HFF-Myc (cell line): ENCODE measurements around the gene ZNF467.

Experiments used
- DNase-seq: peaks from one replicate; pipeline ENCODE4 v3.0.0-alpha.2; 2011; ENCODE audit warnings: low read depth; ENCODE audit errors: extremely low read depth
- H3K4me3 ChIP-seq: replicated peaks from 2 replicates; pipeline ENCODE4 v1.5.1; 2011; ENCODE audit warnings: low read depth, mild to moderate bottlenecking, control low read depth, low read length
- TF ChIP-seq, protein P1 (sequence below): IDR thresholded peaks from 2 replicates; pipeline ENCODE4 v1.5.1; 2012; ENCODE audit warnings: mild to moderate bottlenecking, low read depth, low read length, control low read depth; ENCODE audit errors: missing control alignments

Gene ZNF467

DNA sequence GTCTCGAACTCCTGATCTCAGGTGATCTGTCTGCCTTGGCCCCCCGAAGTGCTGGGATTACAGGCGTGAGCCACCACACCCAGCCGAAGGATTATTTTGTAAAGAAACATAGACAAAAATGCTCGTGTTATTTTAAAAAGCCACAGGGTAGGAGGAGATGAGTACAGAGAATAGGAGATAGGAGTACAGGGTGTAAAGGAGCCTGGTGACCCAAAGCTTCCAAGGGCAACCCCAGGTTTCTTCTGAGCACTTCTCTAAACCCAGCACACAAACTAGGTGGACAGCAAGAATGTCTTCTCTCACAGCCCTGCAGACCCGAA, 54.7 kb downstream of the ZNF467 start:
- H3K4me3 ChIP-seq = no peak overlapping the region
- TF ChIP-seq, protein P1, sequence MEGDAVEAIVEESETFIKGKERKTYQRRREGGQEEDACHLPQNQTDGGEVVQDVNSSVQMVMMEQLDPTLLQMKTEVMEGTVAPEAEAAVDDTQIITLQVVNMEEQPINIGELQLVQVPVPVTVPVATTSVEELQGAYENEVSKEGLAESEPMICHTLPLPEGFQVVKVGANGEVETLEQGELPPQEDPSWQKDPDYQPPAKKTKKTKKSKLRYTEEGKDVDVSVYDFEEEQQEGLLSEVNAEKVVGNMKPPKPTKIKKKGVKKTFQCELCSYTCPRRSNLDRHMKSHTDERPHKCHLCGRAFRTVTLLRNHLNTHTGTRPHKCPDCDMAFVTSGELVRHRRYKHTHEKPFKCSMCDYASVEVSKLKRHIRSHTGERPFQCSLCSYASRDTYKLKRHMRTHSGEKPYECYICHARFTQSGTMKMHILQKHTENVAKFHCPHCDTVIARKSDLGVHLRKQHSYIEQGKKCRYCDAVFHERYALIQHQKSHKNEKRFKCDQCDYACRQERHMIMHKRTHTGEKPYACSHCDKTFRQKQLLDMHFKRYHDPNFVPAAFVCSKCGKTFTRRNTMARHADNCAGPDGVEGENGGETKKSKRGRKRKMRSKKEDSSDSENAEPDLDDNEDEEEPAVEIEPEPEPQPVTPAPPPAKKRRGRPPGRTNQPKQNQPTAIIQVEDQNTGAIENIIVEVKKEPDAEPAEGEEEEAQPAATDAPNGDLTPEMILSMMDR = no peak
- DNase-seq = no peak

DNA sequence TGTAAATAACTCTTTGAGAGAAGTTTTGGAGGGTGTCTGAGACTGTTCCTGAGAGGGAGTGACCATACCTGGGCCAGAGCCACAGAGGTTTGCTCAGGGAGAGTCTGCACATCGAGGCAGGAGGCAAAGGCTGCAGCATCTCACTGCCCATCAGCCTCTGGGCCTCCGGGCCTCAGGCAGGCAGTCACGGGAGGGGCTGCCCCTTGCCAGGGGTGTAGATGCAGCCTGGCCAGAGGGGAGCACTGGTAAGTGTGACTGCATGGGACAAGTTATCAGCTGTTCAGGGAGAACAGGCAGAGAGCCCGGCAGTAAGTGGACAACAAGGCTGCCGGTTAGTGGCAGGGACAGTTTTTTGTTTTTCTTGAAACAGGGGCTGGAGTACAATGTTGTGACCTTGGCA, 55.9 kb downstream of the ZNF467 start:
- DNase-seq = no peak
- H3K4me3 ChIP-seq = no peak overlapping the region
- TF ChIP-seq, protein P1 = no peak

DNA sequence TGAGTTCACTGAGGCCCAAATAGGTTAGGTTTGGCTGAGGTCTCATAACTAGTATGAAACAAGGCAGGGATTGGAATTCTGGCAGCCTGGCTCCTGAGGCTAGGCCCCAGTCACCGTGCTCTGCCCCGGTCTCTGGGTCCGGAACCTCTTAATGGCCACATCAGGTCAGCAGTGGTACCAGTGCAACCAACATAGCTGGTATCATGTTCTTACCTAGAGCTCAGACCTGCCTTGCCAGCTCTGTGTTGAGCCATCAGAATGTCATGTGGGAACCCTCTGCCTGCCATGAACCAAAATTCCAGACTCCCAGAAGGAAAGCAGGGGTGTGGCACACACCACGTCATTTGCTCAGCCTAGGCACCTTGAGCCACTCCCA, 56.5 kb downstream of the ZNF467 start:
- TF ChIP-seq, protein P1 = no peak
- no peak for DNase-seq
- H3K4me3 ChIP-seq = no peak overlapping the region

DNA sequence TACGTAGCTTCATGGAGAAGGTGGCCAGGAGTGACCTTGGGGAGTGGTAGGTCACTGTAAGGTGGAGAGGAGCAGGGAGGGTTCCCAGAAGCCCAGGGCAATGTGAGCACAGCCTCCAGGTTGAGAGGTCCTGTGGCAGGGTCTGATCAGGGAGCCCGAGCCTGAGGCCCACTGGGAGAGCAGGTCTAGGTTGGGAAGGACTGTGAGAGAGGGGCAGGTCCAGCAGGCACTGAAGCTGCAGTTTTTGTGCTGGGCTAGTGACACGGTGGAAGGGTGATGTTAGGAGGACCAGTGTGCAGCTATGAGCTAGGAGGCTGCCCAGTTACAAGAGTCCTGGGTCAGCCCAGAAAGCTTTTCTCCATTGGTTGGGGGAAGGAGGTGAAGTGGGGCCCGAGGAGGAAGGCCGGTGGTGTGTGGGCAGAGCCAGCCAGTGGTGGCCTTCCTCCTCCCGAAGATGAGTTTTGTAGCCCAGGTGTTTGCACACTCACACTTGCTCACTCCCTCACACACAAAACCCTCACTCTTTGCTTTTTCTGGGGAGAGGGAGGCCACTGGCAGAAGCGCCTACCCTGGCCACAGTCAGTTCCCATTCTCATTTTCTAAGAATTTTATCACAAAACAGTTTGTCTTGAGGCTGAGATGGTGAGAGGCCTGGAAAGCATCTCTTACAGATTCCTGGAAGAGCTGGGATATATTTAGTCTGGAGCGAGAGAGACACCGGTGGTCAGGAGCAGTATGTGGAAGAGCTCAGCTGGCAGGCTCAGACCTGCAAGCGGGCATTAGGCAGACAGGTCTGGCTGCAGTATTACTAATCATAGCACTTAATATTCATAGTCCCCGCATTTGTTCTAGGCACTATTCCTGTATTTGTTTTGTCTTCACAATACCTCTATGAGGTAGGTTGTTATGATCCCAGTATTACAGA, 57.1 kb downstream of the ZNF467 start:
- peak overlapping the region; percentile 67 for H3K4me3 ChIP-seq
- TF ChIP-seq, protein P1 = no peak
- no peak for DNase-seq

DNA sequence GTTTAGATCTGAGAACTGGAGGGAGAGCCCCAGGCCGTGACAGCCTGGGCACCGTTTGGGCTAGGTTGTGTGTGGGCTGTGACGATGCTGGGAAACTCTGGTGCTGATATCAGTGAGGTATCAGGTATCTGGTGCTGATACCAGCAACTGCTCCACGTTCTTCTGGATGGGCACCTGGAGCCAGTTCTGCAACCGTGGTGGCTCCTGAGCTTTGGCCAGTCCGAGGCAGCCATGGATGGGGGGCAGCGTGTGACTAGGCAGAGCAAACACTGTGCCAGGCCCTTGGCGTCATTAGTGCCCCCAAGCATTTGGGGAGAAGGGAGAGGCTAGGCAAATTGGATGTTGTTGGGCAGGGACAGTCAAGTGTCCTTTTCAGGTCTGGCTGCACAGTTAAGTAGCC, 57.9 kb downstream of the ZNF467 start:
- DNase-seq = no peak
- H3K4me3 ChIP-seq = peak overlapping the region; percentile 67
- TF ChIP-seq, protein P1 = no peak

DNA sequence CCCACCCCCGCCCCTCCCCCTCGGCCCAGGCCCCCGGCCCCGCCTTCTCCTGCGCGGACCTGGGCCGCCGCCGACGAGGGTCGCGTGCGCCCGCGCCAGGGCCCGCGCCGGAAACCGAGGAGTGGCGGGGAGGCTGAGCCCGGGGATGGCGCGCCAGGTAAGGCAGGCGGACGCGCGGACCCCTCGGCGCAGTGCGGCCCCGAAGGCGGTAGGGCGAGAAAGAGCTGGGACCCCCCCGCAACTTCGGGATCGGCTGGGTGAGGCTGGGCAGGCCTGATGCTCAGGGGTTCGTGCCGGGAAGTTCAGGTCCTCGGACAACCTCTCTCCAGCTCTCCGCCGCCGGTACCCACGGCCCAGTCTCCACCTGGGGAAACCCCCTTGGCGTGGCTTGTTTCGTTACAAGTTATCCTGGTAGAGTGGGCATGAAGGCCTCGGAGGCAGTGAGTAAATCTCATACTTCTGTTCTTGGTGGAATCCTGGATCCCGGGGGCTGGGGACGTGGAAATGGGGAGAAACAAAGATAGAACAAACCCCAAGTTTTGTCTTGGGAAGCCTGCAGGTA, 58.4 kb downstream of the ZNF467 start:
- TF ChIP-seq, protein P1 = no peak
- H3K4me3 ChIP-seq = peak overlapping the region; percentile 67
- DNase-seq = no peak
